Measurements from ENCODE around the gene CAPN15.

DNA sequence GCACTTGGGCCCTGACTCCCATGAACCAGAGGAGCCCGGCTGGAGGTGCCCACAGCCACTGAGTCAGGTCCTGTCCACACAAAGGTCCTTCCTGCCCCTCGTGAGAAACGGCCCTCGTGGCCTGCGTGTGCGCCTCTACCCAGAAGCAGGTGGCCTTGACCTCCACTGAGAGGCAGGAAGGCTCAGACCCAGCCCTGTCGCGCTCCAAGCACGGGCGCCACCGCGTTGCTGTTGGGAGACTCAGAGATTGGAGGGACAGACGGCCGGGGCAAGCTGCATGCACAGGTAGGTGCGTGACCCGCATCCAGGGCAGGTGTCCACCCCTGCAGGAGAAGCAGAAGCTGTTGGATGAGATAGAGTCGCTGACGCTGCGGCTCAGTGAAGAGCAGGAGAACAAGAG is 8.1 kb upstream of the CAPN15 start:
- TF ChIP-seq POLR2AphosphoS5 (IDR thresholded peaks at IDR 0.05; ENCODE audit: low read depth, low read length), result no peak
- TF ChIP-seq POLR2A (IDR thresholded peaks at IDR 0.05; ENCODE audit: low read depth, low read length), result no peak
- TF ChIP-seq TAF1 (IDR thresholded peaks at IDR 0.05; ENCODE audit: low read depth, low read length), result no peak
- no peak for TF ChIP-seq SPI1 (IDR thresholded peaks at IDR 0.05; ENCODE audit: low read depth, low read length)

Measured in GM12891 (cell line).